NCI-H187 (cell line): Measurements from ENCODE around the gene TDRD9.
"Not testable (repeated sequence)": the region's sequence is repeated elsewhere in the genome, so short reads cannot be mapped to it uniquely, and the experiment has no call there.

Experiments
- DNase-seq, 2 experiments: peaks; one replicate each; lab custom pipeline; 2025; lab: John Stamatoyannopoulos, UW

Gene TDRD9

DNA sequence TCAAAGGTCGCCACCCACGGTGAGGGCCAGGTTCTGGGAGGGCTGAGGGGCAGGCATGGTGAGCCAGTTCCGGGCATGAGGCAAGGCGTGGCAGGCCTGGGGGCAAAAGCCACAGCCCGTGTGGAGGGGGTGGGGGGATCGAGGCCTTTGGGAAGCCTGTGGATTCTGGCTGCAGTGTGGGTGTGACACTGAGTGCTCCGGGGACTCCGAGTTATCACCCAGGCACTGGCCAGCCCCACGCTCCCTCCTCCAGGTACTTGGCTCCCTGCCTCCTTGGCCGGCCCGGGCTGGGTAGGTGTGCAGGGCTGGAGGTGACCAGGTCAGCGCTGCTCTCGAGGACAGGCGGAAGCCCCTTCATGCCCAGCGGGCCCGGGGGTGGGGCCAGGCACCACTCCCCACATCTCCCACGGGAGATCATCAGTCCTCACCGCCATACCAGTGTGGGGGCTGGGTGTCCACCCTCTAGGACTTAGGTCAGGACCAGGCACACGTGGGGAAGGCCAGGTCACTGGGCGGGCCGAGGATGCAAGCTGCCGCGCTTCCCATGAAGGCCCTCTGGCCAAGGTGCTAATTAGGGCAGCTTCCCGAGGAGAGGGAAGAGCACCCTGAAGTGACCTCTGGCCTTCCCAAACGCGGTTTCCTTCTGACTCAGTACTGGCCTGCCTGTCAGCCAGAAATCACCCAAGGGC, 34.1 kb upstream of the TDRD9 start:
- no peak for DNase-seq

GRCh38 chr14:103894723-103895059, 33.6 kb upstream of the TDRD9 start:
- no peak for DNase-seq

DNA sequence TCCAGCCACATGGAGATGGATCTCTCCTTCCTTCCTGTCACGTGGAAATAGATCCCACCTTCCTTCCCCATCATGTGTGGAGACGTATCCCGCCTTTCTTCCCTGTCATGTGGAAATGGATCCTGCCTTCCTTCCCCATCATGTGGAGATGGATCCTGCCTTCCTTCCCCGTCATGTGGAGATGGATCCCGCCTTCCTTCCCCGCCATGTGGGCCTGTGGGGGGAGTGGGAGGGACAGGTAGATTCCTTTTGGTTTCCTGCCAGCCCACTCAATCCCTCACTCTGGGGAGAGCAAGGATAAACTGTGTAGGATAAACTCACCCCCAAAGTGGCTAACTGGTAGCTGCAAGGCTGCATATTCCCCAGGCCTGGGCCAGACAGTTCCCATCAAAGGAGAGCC, 31.7 kb upstream of the TDRD9 start:
- no peak for DNase-seq

DNA sequence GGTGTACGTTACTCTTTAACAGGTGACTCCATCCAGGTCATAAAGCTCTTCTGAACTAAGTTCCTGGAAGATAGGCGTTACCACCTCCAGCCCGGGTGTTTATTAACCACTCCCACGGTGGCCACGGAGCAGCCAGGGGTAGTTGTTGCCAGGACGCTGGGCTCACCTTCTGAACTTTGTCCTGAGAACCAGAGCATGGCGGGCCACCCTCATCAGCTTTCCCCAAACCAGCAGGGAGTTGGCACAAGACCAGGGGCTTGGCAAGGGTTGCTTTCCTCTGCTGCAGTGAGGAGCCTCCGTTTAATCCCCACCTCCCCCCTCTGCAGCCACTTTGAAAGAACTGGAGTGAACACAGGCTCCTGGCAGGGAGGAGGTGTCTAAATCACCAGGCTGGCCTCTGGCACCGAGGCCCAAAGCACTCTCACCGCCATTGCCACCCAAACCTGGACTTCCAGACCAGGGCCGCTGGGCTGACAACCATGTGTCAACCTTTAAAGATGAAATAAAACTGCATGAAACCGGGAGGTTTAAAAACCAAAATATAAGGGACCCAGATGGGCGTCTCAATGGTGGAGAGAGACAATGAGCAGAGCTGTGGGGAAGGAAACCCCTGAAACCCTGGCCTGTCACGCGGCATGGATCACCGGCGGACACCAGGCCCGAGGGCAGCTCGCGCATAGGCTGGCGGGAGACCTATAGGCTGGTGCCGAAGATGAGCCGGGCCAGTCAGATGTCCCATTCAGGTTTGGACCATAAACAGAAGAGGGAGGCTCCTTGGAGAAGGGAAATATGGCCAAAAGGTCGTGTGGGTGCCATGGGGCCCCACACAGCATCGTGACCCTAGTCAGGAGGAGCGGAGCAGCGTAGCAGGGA, 30.9 kb upstream of the TDRD9 start:
- DNase-seq: no peak

DNA sequence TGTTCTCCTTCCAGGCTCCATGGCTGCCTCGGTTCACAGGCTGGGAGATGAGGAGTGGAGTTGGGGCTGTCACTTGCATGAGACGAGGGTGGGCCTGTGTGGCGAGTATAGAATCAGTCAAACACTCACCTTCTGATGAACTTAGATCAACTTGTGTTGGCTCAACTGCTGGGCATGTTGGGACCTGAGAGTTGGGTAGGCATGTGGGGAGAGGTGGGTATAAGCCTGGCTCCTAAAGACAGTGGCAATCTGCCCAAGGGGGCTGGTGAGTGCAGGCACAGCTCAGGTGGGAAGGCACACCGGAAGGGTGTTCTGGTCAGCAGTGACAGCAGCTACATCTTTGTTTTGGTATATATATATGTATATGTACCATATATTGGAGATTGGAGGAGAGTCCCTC, 30.1 kb upstream of the TDRD9 start:
- no peak for DNase-seq

DNA sequence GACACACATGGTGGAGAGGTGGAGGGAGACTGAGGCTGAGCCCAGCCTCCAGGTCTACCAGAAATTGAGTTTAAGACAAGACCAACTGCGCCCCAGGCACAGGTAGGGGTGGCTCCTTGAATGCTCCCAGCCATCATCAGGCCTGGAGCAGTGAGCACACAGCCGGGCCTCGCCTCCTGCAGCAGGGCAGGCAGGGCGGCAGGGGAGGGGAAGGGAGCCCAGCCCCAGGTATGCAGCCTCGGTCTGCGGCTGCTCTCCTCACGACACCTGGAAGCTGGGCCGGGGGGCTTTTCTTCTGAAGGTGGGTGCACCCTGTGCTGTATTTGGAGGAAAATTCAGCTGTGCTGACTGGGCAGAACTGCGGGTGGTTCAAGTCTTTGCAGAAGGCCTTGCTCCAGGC, 29.5 kb upstream of the TDRD9 start:
- no peak for DNase-seq

DNA sequence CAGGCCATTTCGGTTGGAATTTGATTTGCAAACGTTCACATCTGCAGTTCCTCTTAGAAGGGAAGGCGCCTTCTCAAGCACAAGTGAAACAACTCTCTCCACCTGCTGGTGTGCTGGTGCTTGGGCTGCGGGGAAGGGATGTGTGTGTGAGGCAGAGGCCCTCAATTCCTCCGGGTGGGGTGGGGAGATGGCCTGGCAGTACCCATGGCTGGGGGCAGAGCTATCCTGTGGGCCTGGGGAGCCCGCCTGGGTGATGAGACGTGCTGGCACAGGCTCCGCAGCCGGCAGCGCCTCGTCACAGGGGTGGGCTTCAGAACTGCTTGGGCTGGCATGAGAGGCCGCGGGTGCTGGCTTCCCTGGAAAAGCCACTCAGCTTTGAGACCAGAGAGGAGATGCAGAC, 28.9 kb upstream of the TDRD9 start:
- DNase-seq: no peak

DNA sequence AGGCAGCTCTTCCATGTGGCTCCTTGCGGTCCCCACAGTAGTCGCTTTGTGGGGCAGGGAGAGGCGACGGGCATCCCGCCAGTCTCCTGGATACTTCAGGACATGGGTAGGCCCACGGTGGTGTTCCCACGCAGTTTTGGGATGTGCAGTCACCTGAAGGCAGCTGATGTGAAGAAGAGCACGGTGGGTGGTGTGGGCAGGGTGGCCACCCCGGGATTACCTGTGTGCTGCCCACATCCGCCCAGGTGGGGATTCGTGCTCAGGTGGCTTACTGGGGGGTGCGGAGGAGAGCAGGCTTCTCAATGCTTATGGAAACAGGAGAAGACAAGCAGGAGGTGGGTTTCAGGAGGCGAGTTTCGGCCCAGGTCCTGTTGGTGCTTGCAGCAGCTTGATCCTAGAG, 28.4 kb upstream of the TDRD9 start:
- DNase-seq: no peak

- DNase-seq: no peak
Measured at GRCh38 chr14:103904493-103905107, 23.7 kb upstream of the TDRD9 start.

- no peak for DNase-seq
Measured at GRCh38 chr14:103905842-103906456, 22.3 kb upstream of the TDRD9 start.

- DNase-seq: no peak
Measured at GRCh38 chr14:103908580-103908979, 19.7 kb upstream of the TDRD9 start.

DNA sequence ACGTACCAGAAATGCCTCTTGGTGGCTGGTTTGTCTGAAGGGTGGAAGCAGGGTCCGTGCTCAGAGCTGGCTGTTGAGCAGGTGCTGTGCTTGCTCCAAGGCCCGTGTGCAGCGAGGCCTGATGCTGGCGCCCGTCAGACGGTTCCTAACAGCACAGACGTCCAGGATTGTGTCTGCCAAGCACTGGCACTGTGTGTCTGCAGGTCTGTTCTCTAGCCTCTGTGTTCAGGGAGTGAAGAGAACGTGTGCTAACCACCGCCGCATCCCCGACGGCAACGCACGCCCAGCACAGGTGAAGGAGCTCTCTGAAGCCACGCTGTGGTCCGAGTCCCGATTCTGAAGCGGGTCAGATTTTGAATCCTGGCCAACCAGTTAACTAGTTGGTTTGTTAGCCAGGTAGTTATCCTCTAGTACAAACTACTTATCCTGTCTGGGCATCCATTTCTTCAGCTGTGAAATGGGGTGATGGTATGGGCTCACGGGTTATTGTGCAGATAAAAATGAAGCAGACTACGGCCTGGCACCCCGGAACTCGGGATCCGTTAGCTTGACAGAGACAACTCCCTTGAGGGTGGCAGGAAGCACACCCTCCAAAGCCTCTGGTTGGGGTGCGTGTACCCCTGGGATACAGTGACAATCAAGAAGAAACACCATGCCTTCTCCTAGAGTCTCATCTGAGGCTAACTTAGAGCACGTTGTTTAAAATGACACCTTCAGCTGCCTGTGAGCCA, 18.6 kb upstream of the TDRD9 start:
- no peak for DNase-seq

DNA sequence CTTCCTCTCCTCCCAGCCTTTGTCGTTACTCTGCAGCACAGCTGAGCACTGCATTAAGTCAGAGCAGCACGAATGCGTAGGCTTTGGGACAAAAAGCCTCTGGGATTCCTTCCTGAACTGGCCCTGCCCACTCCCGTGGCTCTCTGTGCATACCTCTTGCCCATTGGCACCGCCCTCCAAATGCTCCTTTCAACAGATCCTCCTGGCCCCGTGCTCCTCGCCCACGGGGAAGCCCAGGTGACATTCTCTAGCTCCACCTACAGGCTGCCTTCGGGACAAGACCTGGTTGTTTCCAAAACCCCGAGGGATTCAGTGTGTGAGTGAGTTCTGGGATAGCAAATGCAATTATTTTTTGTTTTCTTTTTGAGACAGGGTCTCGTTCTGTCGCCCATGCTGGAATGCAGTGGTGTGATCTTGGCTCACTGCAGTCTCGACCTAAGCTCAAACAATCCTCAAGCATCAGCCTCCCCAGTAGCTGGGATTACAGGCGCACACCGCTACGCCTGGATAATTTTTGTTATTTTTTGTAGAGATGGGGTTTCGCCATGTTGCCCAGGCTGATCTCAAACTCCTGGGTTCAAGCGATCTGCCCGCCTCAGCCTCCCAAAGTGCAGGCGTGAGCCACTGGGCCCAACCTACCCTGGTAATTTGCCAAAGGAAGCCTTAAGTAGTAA, 17.9 kb upstream of the TDRD9 start:
- DNase-seq: peak; percentile 71 to 80

DNA sequence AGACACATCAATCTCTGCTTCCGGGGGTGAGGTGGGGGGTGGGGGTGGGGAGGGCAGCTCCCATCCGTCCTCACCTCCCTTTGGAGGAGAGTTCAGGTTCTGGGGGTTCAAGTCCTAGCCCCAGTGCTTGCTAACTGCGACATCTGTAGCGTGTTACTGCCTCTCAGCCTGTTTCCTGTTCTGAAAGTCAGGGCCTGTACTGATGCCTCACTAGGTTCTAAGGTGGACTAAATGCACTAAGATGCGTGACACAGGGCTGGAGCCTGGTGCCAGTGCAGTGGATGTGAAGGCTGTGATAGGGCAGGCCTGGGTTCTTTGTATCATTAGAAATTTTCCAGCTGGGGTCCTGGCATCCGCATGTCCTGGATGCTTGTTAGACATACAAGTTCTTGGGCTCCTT, 17.3 kb upstream of the TDRD9 start:
- no peak for DNase-seq

GRCh38 chr14:103915616-103916015, 12.6 kb upstream of the TDRD9 start:
- DNase-seq: no peak

DNA sequence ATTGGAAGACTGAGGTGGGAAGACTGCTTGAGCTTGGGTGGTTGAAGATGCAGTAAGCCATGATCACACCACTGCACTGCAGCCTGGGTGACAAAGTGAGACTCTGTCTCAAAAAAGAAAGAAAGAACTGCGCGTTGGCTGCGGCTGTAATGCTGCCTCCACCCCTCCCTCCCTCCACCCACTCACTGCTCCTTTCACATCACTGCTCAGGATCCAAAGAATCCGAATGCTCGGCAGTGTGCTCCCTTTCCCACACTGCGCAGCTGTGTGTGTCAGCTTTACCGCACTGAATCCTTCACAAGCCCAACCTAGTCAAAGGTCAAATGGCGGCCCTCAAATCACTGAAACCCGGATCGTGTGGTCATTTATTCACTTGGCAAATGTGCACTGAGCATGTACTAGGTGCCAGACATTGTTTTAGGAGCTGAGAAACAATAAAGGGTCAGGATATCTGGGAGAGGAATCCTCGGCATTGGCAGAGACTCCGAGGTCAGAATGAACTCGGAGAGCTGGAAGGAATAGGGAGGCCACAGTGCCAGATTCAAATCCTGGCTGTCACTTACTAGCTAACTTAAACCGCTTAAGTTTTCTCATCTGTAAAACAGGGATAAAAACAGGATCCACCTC, 11.5 kb upstream of the TDRD9 start:
- no peak for DNase-seq

- peak; percentile 82 to 90 for DNase-seq
Measured at GRCh38 chr14:103920981-103921854, 7.0 kb upstream of the TDRD9 start.

GRCh38 chr14:103921855-103922200, 6.4 kb upstream of the TDRD9 start:
- not testable (repeated sequence) for DNase-seq

GRCh38 chr14:103923863-103924262, 4.4 kb upstream of the TDRD9 start:
- DNase-seq: no peak

GRCh38 chr14:103925316-103925715, 2.9 kb upstream of the TDRD9 start:
- DNase-seq: no peak
